Measurements from ENCODE around the gene MAPK8IP1. TPM values are rescaled to one million over a fixed set of nuclear protein-coding genes. Genes with fewer than 3 reads are reported as not detected.

MAPK8IP1 gene
- 5.4 to 6.9 TPM (median 6.1 TPM) in 5 replicates for total RNA-seq (2022; extraction: Qiagen RNA extraction)

DNA sequence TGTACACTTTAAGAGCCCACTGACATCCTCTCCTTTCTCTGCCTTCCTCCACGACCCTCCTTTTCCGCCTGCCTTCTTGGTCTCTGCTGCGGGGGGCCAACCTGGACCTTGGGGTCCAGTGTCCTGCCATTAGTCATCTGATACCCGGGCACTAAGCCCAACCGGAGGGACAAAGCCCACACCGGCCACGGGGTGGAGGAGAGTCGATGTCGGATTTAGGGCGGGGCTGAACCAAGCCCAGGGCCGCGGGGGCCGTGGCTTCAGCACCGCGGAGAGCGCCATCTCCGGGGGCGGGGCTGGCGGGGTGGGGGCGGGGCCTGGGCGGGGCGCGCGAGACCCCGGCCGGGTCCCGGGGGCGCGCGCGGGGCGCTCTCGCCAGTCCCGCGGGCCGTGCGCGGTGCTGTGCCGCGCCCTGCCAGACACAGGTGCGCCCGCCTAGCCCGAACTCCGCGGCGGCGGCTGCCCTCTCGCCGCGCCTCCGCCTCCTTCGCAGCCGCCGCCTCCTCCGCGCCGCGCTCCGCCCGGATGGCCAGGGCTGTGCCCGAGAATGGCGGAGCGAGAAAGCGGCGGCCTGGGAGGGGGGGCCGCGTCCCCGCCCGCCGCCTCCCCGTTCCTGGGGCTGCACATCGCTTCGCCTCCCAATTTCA, at the start of gene MAPK8IP1:
TSS of gene MAPK8IP1 (plus strand) at position 378 of the 647 bp plus-strand sequence. CDS start at position 548, 170 bp downstream.

DNA sequence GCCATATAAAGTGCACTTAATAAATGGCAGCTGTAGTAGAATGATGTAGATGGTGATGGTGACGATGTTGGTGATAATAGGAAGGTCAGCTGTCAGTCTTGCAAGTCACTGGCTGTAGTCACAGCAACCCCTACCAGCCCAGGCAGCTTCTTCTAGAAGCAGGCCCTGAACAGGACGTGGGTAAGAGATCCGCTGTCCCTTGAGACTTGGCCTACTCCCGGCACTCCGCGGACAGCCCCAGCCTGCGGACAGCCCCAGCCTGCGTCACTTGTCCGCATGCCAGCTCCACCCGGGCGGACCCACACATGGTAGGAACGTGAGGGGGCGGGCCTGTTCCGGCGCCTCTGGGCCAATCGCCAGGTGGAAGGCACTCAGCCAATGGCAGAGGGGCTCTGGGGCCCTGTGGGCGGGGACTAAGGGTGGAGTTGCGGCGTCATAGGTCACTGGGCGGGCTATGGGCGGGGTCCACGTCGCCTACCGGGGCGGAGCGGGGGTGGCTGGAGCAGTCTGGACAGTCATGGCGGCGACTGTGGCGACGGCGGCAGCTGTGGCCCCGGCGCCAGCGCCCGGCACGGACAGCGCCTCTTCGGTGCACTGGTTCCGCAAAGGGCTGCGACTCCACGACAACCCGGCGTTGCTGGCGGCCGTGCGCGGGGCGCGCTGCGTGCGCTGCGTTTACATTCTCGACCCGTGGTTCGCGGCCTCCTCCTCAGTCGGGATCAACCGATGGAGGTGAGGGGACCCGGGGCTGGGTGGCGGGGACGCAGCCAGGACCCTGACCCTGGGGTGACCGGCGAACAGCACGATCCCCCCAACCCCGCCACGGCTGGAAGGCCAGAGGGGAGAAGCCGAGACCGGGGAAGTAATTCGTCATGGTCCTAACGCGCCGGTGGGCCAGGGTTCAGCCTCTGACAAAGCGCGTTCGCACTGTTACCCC, 38.2 kb upstream of the MAPK8IP1 start, which contains the start of gene CRY2:
TSS of gene CRY2 (plus strand) at position 502 of the 937 bp plus-strand sequence. CDS start at position 518, 16 bp downstream.

DNA sequence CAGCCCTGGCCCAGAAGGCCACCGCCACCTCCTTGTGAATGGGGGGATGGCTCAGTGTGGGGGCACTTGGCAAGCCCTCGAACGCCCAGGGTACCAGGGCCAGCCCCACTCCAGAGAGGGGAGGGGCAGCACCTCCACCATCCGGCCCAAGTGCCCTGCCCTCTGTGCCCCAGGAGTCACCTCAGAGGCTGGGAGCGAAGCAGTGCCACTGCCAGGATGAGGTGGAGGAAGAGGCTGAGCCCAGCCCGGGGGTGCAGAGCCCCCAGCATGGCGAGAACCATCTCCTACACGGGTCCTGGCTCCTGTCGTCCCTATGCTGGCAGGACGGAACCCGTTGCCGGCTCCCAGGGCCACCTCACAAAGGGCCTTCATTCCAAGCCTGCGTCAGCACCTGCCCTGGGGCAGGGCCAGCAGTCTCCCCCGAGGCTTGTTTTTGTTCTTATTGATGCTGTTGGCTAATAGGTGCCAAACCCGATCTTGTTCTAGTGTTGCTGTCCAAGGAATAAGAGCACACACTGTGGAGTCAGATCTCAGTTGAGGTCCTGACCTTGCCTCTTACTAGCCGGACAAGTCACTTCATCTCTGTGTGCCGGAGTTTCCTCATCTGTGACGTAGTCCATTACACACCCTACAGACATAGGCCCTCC, 21.6 kb downstream of the MAPK8IP1 start, which contains the start of gene FREY1:
TSS of gene FREY1 (minus strand) at position 307 of the 647 bp plus-strand sequence. CDS start at position 281, 26 bp downstream.

DNA sequence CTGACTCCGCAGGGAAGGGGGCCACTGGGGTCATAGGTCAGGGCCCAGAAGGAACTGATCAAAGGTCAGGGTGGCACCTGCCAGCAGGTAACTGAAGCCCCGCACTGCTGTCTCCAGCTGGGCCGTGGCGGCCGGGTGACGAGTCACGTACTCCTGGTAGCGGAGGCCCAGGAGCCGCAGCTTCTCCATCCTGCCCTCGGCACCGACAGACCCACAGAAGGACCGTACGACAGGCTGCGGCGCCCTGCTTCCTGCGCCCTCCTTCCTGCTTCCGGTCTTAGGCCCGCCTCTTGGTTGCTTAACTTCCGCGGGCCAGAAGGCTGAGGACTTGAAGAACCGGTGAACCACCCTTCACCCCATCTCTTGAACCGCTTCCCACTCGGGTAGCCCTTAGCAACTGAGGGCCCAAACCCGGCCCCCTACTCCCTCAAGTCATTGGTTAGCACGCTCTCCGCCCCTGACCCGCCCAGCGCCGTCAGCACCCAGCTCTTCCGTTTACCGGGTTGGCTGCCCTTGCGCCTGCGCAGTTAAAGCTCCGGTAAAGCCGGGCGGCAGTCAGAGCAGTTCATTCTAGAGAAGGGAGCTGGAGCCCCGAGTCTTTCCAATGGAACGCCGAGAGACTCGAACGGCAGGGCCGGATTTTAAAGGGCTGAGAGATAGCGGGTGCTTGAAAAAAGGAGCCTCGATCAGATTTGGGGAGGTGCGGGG, 32.3 kb downstream of the MAPK8IP1 start, which contains the start of gene PEX16:
TSS of gene PEX16 (minus strand) at position 255 of the 708 bp plus-strand sequence. CDS start at position 189, 66 bp downstream.

DNA sequence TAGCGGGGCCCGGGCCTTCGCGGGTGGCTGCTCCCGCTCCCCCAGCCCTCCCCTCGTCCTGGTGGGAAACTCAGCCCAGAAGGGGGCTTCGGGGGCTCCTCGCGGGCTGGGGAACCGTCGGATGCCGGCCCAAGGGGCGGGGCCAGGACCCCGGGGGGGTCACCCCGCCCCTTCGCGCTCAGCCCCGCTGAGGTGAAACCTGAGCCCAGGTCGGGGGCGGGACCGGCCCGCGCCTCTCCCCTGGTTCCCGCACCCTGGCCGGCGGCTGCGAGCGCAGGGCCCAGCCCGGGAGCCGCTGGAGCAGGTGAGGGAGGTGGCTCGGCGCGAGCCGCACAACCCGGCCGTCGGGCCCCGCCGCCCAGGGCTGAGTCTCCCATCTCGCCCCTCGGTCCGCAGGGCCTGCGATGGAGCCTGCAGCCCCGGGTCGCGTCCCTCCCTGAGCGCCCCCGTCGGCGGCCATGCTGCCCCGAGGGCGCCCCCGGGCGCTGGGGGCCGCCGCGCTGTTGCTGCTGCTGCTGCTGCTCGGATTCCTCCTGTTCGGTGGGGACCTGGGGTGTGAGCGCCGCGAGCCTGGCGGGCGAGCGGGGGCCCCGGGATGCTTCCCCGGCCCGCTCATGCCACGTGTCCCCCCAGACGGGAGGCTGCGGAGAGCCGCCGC, 37.1 kb downstream of the MAPK8IP1 start, which contains the start of gene LARGE2:
TSS of gene LARGE2 (plus strand) at position 232 of the 658 bp plus-strand sequence. CDS start at position 459, 227 bp downstream.

Other genes starting within 250 kb of the MAPK8IP1 start
- gene CHST1, start 220.0 kb upstream of the MAPK8IP1 start, total RNA-seq (2022; extraction: Qiagen RNA extraction) = 0.95 to 1.9 TPM (median 1.5 TPM) in 5 replicates
- gene SLC35C1, start 80.5 kb upstream of the MAPK8IP1 start, total RNA-seq (2022; extraction: Qiagen RNA extraction) = 28.9 to 34.6 TPM (median 30.7 TPM) in 5 replicates
- 4.7 to 5.5 TPM (median 4.9 TPM) in 5 replicates for gene CRY2, start 38.2 kb upstream of the MAPK8IP1 start, total RNA-seq (2022; extraction: Qiagen RNA extraction)
- gene FREY1, start 21.6 kb downstream of the MAPK8IP1 start, total RNA-seq (2022; extraction: Qiagen RNA extraction) = 0.29 to 0.53 TPM (median 0.34 TPM) in 5 replicates
- gene PEX16, start 32.2 kb downstream of the MAPK8IP1 start, total RNA-seq (2022; extraction: Qiagen RNA extraction) = 16.8 to 22.9 TPM (median 19.7 TPM) in 5 replicates
- 1.6 to 3.1 TPM (median 2.6 TPM) in 5 replicates for gene LARGE2, start 37.0 kb downstream of the MAPK8IP1 start, total RNA-seq (2022; extraction: Qiagen RNA extraction)
- 8.2 to 11.5 TPM (median 10.0 TPM) in 5 replicates for gene PHF21A, start 235.8 kb downstream of the MAPK8IP1 start, total RNA-seq (2022; extraction: Qiagen RNA extraction)